Glomerular endothelial cell (primary cell): ENCODE measurements around the gene BCAS3. TPM values are rescaled to one million over a fixed set of nuclear protein-coding genes. Genes with fewer than 3 reads are reported as not detected.
"Not testable (repeated sequence)": the region's sequence is repeated elsewhere in the genome, so short reads cannot be mapped to it uniquely, and the experiment has no call there.

Experiments
- DNase-seq: peaks from one replicate; pipeline ENCODE4 v3.0.0-alpha.2; 2011; ENCODE audit warnings: low read depth, low spot score; ENCODE audit errors: extremely low read depth
- total RNA-seq: library from RNA; depleted of rRNA; stranded (reverse); fragments of >200 nt; gene quantifications from 2 replicates; pipeline ENCODE4 v1.2.3, GENCODE V29; 2015

The BCAS3 gene
- total RNA-seq, 1 donor from 2014 or later, result 52.3 TPM

GRCh38 chr17:61345061-61345460 lies 667.4 kb downstream of the BCAS3 start:
- no peak for DNase-seq

- no peak for DNase-seq
Measured at GRCh38 chr17:61345825-61346666, 668.4 kb downstream of the BCAS3 start.

GRCh38 chr17:61349350-61349749 lies 671.7 kb downstream of the BCAS3 start:
- no peak for DNase-seq

- DNase-seq, result no peak
Measured at GRCh38 chr17:61351745-61352407, 674.2 kb downstream of the BCAS3 start.

- DNase-seq, result peak; percentile 31
Measured at GRCh38 chr17:61352408-61352770, 674.7 kb downstream of the BCAS3 start.

- DNase-seq, result no peak
Measured at GRCh38 chr17:61352781-61353491, 675.3 kb downstream of the BCAS3 start.

GRCh38 chr17:61353615-61354014 lies 676.0 kb downstream of the BCAS3 start:
- no peak for DNase-seq

GRCh38 chr17:61354895-61355874 lies 677.5 kb downstream of the BCAS3 start:
- DNase-seq, result no peak

GRCh38 chr17:61357061-61357460 lies 679.4 kb downstream of the BCAS3 start:
- DNase-seq, result not testable (repeated sequence)

- not testable (repeated sequence) for DNase-seq
Measured at GRCh38 chr17:61359513-61359912, 681.9 kb downstream of the BCAS3 start.

- no peak for DNase-seq
Measured at GRCh38 chr17:61360318-61360943, 682.8 kb downstream of the BCAS3 start.

GRCh38 chr17:61361084-61361483 lies 683.4 kb downstream of the BCAS3 start:
- DNase-seq, result no peak

GRCh38 chr17:61362396-61362795 lies 684.7 kb downstream of the BCAS3 start:
- DNase-seq, result no peak

- DNase-seq, result no peak
Measured at GRCh38 chr17:61362852-61363600, 685.4 kb downstream of the BCAS3 start.

- DNase-seq, result no peak
Measured at GRCh38 chr17:61363601-61364462, 686.2 kb downstream of the BCAS3 start.

GRCh38 chr17:61364463-61364846 lies 686.8 kb downstream of the BCAS3 start:
- no peak for DNase-seq

- no peak for DNase-seq
Measured at GRCh38 chr17:61366076-61366714, 688.5 kb downstream of the BCAS3 start.
